OCI-LY7 (cell line): ENCODE data around the gene SPATA13. TPM values are rescaled to one million over a fixed set of nuclear protein-coding genes. Genes with fewer than 3 reads are reported as not detected.
"Not testable (repeated sequence)": the region's sequence is repeated elsewhere in the genome, so short reads cannot be mapped to it uniquely, and the experiment has no call there.

Source experiments
- BruUV-seq: library from RNA; stranded (reverse); fragments of 400-500 nt; replicated peaks from 2 replicates; lab custom pipeline; 2021; lab: Mats Ljungman, UMichigan
- CTCF ChIA-PET: fragments of 300-600 bp; sonication (Branson Sonifier 250); formaldehyde crosslinking; loops from one replicate; lab custom pipeline; 2022; ENCODE audit warnings: antibody characterized with exemption; ENCODE audit not compliant: unreplicated experiment; lab: Charles Lee
- POLR2A ChIA-PET: fragments of 300-600 bp; sonication (Branson Sonifier 250); formaldehyde crosslinking; loops from one replicate; lab custom pipeline; 2022; ENCODE audit warnings: antibody characterized with exemption; lab: Charles Lee
- DNase-seq: peaks from one replicate; pipeline ENCODE4 v3.0.0-alpha.2; 2015; ENCODE audit warnings: low spot score
- H2AFZ ChIP-seq: fragments of 200-600 bp; sonication (generic), shearing (Covaris generic); 2 replicates; pipeline ENCODE4 v1.6.1; 2014; ENCODE audit warnings: mild to moderate bottlenecking, antibody characterized with exemption, low read length, moderate library complexity
- H3K27ac ChIP-seq: fragments of 200-600 bp; sonication (generic); 2 replicates; pipeline ENCODE4 v1.5.1; 2014; ENCODE audit warnings: mixed run types, low read depth, mild to moderate bottlenecking, moderate library complexity, low read length, inconsistent platforms; ENCODE audit not compliant: poor library complexity, severe bottlenecking
- H3K36me3 ChIP-seq: fragments of 200-600 bp; sonication (generic); 2 replicates; pipeline ENCODE4 v1.6.1; 2014; ENCODE audit warnings: mild to moderate bottlenecking, antibody characterized with exemption, low read length, moderate library complexity, mixed read lengths; ENCODE audit not compliant: insufficient read depth
- H3K4me1 ChIP-seq: fragments of 200-600 bp; sonication (generic); 2 replicates; pipeline ENCODE4 v1.5.1; 2014; ENCODE audit warnings: mild to moderate bottlenecking, low read length; ENCODE audit not compliant: insufficient read depth, poor library complexity, severe bottlenecking
- H3K4me2 ChIP-seq: fragments of 200-600 bp; sonication (generic); 2 replicates; pipeline ENCODE4 v1.6.1; 2014; ENCODE audit warnings: mild to moderate bottlenecking, low read length
- H3K4me3 ChIP-seq: fragments of 200-600 bp; sonication (generic); 2 replicates; pipeline ENCODE4 v1.5.1; 2014; ENCODE audit warnings: mild to moderate bottlenecking, low read depth, low read length; ENCODE audit not compliant: poor library complexity, severe bottlenecking
- H3K79me2 ChIP-seq: fragments of 200-600 bp; sonication (generic); 2 replicates; pipeline ENCODE4 v1.6.1; 2016; ENCODE audit warnings: low read depth, mild to moderate bottlenecking, low read length, moderate library complexity, mixed read lengths; ENCODE audit not compliant: insufficient read depth
- H3K9me2 ChIP-seq: fragments of 200-600 bp; sonication (generic); 2 replicates; pipeline ENCODE4 v1.6.1; 2016; ENCODE audit warnings: mild to moderate bottlenecking, low read length, mixed read lengths; ENCODE audit not compliant: insufficient read depth
- H3K9me3 ChIP-seq: fragments of 200-600 bp; sonication (generic); 2 replicates; pipeline ENCODE4 v1.6.1; 2014; ENCODE audit warnings: mild to moderate bottlenecking, mixed run types, low read length, mixed read lengths
- H4K20me1 ChIP-seq: fragments of 200-600 bp; sonication (generic); 2 replicates; pipeline ENCODE4 v1.6.1; 2014; ENCODE audit warnings: mild to moderate bottlenecking, antibody characterized with exemption, low read length, moderate library complexity, mixed read lengths; ENCODE audit not compliant: insufficient read depth
- CTCF ChIP-seq: fragments of 200-600 bp; sonication (generic); conservative IDR thresholded peaks from 2 replicates; pipeline ENCODE4 v1.5.1; 2014; ENCODE audit warnings: mild to moderate bottlenecking, antibody characterized with exemption, low read length, moderate library complexity, mixed read lengths
- EZH2phosphoT487 ChIP-seq: fragments of 200-600 bp; sonication (generic); IDR thresholded peaks from 2 replicates; pipeline ENCODE4 v1.6.1; 2018; ENCODE audit warnings: low read depth, borderline replicate concordance, mild to moderate bottlenecking, mixed run types, antibody characterized with exemption, low read length, moderate library complexity, mixed read lengths
- intact Hi-C: fragments of 100-400 bp; cut with micrococcal nuclease; formaldehyde crosslinking; loops from one replicate; pipeline ENCODE4 v1.10.0; 2022; ENCODE audit not compliant: unreplicated experiment
- total RNA-seq, 2 experiments: library from RNA; depleted of rRNA in 1 of 2; stranded (reverse); fragments of >200 nt in 1 of 2; shearing (Covaris generic) in 1 of 2; gene quantifications; 2 replicates each; pipeline ENCODE4 v1.2.3, GENCODE V29; 2014 to 2022

Gene SPATA13
- total RNA-seq, 2 experiments from 2014 or later: 3.8 to 32.4 TPM

GRCh38 chr13:24313439-24313838 lies 152.9 kb downstream of the SPATA13 start:
- BruUV-seq: no TSS peak

GRCh38 chr13:24317835-24318234 lies 157.3 kb downstream of the SPATA13 start:
- H3K27ac ChIP-seq, intact Hi-C loops, DNase-seq, BruUV-seq, H3K79me2 ChIP-seq, H3K4me1 ChIP-seq, H4K20me1 ChIP-seq, H3K4me2 ChIP-seq, H3K9me2 ChIP-seq, H3K4me3 ChIP-seq, H2AFZ ChIP-seq, H3K9me3 ChIP-seq, CTCF ChIA-PET, POLR2A ChIA-PET, H3K36me3 ChIP-seq: not testable (repeated sequence)

More at GRCh38 chr13:24313439-24313838, 152.9 kb downstream of the SPATA13 start:
- H3K4me3 ChIP-seq: no peak overlapping the region
- H3K4me2 ChIP-seq: no peak overlapping the region
- H4K20me1 ChIP-seq: no peaks in the 10 kb centered on the region
- no peaks in the 10 kb centered on the region for H3K79me2 ChIP-seq
- intact Hi-C loops: no loop called here
- ChIA-PET POLR2A (no interaction called here), CTCF (no interaction called here)
- no peaks in the 10 kb centered on the region for H3K9me3 ChIP-seq
- H3K9me2 ChIP-seq: no peaks in the 10 kb centered on the region
- DNase-seq: no peak
- no peak overlapping the region for H3K27ac ChIP-seq
- H3K36me3 ChIP-seq: no peaks in the 10 kb centered on the region
- peak; percentile 29; the same call in 1 of the 2 replicates for TF ChIP-seq CTCF
- no peak for TF ChIP-seq EZH2phosphoT487
- H3K4me1 ChIP-seq: no peaks in the 10 kb centered on the region
- H2AFZ ChIP-seq: no peak overlapping the region

GRCh38 chr13:24318878-24319277 lies 158.4 kb downstream of the SPATA13 start:
- CTCF ChIA-PET, H3K4me1 ChIP-seq: not testable (repeated sequence)

DNA sequence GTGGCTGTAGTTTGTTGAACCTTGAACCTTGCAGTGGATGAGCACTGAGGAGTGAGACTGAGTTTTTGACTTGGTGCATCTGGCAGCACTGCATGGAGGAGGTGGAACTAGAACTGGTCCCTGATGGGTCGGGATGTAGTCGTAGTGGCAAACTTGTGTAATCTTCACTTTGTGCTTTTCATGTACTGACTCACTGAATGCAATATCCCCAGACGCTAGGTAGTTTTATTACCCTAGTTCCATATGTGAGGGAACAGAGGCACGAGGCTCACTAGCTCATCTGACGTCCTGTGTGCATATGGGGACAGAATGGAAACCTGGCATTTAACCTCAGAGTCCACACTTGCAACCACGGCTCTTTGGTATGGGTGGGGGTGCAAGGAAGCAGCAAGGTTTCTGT lies 159.1 kb downstream of the SPATA13 start:
- CTCF ChIA-PET, H3K27ac ChIP-seq, DNase-seq, H2AFZ ChIP-seq, H3K79me2 ChIP-seq, H4K20me1 ChIP-seq, intact Hi-C loops, H3K9me2 ChIP-seq, H3K36me3 ChIP-seq, H3K9me3 ChIP-seq, POLR2A ChIA-PET, H3K4me2 ChIP-seq, H3K4me1 ChIP-seq, H3K4me3 ChIP-seq, BruUV-seq: not testable (repeated sequence)

More at GRCh38 chr13:24318878-24319277, 158.4 kb downstream of the SPATA13 start:
- H3K4me3 ChIP-seq, H4K20me1 ChIP-seq, H3K9me3 ChIP-seq, DNase-seq, H2AFZ ChIP-seq, BruUV-seq, H3K27ac ChIP-seq, H3K36me3 ChIP-seq, H3K4me2 ChIP-seq, POLR2A ChIA-PET, H3K9me2 ChIP-seq, H3K79me2 ChIP-seq, intact Hi-C loops: not testable (repeated sequence)

- H3K79me2 ChIP-seq, H4K20me1 ChIP-seq, H3K9me3 ChIP-seq, DNase-seq, CTCF ChIA-PET, H3K36me3 ChIP-seq, H3K9me2 ChIP-seq, H3K4me3 ChIP-seq, POLR2A ChIA-PET, H3K27ac ChIP-seq, BruUV-seq, intact Hi-C loops, H3K4me1 ChIP-seq, H3K4me2 ChIP-seq, H2AFZ ChIP-seq: not testable (repeated sequence)
Measured at GRCh38 chr13:24321416-24321815, 160.9 kb downstream of the SPATA13 start.
